ENCODE data around the gene EXT2.

EXT2 gene

DNA sequence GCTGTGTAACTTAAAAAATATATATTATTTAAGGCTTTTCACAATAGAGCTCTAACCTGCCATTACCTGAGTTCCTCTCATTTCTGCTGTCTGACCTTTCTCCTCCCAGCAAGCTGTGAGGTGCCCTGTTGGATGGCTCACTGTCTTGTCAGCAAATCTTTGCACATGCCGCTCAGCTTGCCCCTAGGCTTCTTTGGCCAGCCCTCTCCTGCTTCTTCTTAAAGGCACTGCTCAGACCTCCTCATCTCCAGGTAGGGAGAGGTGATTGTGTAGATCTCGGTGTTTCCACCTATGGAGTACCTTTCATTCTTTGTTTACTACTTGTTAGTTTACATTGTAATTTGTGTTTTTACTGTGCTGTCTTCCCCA is 96.5 kb downstream of the EXT2 start:
- H2AFZ ChIP-seq (ENCODE audit: low read length): no peak overlapping the region
- DNase-seq: no peak

DNA sequence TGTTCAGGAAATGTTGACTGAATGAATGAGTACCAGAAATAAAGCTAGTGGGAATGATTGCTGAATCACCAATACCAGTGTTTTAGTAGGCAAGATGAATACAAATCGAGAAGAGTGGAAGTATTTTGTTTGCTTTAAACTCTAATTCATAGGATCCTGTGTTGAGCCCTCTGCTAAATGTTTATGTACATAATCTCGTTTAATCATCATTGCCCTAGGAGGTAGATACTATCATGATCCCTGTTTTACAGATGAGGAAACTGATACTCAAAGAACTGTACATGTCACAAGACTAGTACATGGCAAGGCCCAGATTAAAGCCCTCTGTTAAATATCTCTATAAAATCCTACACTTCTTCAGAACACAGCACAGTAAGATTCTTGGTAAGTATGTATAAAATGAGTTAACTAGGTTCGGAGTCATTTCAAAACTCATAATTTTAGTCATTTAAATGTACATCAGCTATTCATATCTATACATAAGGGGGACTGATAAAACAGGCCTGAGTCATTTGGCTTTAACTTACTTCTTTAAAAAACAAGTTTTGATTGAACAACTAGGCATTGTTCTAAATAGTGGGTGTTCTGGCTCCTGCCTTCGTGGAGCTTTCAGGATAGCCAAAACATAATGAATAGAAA is 97.1 kb downstream of the EXT2 start:
- Histone ChIP-seq H3K36me3 (replicated peaks; ENCODE audit: insufficient read depth, low read length) (0 out of 2 replicates have a peak, but pooled peaks cover 5% of the 10 kb centered on the region), H3F3A (ENCODE audit: insufficient read depth, low read length) (no peaks in the 10 kb centered on the region), H2AFZ (ENCODE audit: low read length) (no peak overlapping the region), H3K9me3 (replicated peaks; ENCODE audit: insufficient read depth, low read length) (no peaks in the 10 kb centered on the region), H3K27ac (ENCODE audit: low read length) (no peak overlapping the region), H3K4me3 (ENCODE audit: low read length) (no peak overlapping the region), H3K4me2 (ENCODE audit: low read depth, low read length) (no peak overlapping the region), H3K27me3 (replicated peaks; ENCODE audit: insufficient read depth, low read length) (no peaks in the 10 kb centered on the region), H3K9me2 (replicated peaks; ENCODE audit: insufficient read depth, low read length) (no peaks in the 10 kb centered on the region), H3K9ac (ENCODE audit: low read length) (no peak overlapping the region), H3K79me2 (ENCODE audit: low read length) (no peaks in the 10 kb centered on the region), H4K20me1 (ENCODE audit: insufficient read depth, low read length) (no peaks in the 10 kb centered on the region), H3K4me1 (ENCODE audit: low read length) (no peaks in the 10 kb centered on the region)
- no peak for DNase-seq
- TF ChIP-seq EZH2phosphoT487 (IDR thresholded peaks at IDR 0.05; ENCODE audit: low read length) (no peak), EZH2 (optimal IDR thresholded peaks at IDR 0.05; ENCODE audit: low read depth, low read length) (no peak)
- TF ChIP-seq, protein P1, sequence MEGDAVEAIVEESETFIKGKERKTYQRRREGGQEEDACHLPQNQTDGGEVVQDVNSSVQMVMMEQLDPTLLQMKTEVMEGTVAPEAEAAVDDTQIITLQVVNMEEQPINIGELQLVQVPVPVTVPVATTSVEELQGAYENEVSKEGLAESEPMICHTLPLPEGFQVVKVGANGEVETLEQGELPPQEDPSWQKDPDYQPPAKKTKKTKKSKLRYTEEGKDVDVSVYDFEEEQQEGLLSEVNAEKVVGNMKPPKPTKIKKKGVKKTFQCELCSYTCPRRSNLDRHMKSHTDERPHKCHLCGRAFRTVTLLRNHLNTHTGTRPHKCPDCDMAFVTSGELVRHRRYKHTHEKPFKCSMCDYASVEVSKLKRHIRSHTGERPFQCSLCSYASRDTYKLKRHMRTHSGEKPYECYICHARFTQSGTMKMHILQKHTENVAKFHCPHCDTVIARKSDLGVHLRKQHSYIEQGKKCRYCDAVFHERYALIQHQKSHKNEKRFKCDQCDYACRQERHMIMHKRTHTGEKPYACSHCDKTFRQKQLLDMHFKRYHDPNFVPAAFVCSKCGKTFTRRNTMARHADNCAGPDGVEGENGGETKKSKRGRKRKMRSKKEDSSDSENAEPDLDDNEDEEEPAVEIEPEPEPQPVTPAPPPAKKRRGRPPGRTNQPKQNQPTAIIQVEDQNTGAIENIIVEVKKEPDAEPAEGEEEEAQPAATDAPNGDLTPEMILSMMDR (IDR thresholded peaks at IDR 0.05; ENCODE audit: low read length): no peak

More for the DNA sequence above, 96.5 kb downstream of the EXT2 start:
- Histone ChIP-seq H3K27me3 (replicated peaks; ENCODE audit: insufficient read depth, low read length) (no peaks in the 10 kb centered on the region), H3K27ac (ENCODE audit: low read length) (no peak overlapping the region), H3K9me2 (replicated peaks; ENCODE audit: insufficient read depth, low read length) (no peaks in the 10 kb centered on the region), H3K36me3 (replicated peaks; ENCODE audit: insufficient read depth, low read length) (0 out of 2 replicates have a peak, but pooled peaks cover 5% of the 10 kb centered on the region), H3F3A (ENCODE audit: insufficient read depth, low read length) (no peaks in the 10 kb centered on the region), H3K4me1 (ENCODE audit: low read length) (no peaks in the 10 kb centered on the region), H3K9me3 (replicated peaks; ENCODE audit: insufficient read depth, low read length) (no peaks in the 10 kb centered on the region), H3K9ac (ENCODE audit: low read length) (no peak overlapping the region), H4K20me1 (ENCODE audit: insufficient read depth, low read length) (no peaks in the 10 kb centered on the region), H3K79me2 (ENCODE audit: low read length) (no peaks in the 10 kb centered on the region), H3K4me3 (ENCODE audit: low read length) (no peak overlapping the region), H3K4me2 (ENCODE audit: low read depth, low read length) (no peak overlapping the region)
- no peak for TF ChIP-seq EZH2phosphoT487 (IDR thresholded peaks at IDR 0.05; ENCODE audit: low read length)

DNA sequence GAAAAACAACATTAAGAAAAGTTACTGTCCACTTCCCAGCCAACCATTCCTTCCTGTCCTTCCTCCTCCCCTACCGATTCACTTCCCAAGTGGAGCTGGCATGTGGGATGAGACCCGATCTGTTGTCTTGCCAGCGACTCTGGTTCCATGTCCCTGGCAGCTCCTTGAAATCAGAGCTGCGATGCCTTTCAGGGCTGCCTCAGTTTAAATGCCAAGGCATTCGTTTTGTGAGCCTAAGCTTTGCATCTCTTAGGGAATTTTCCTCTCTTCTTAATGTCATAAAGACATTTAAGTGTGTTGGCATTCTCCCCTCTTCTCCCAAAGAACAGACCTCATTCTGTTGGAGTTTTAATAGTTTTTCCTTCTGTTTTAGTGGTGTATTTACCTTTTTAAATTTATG is 98.4 kb downstream of the EXT2 start:
- DNase-seq: no peak
- TF ChIP-seq EZH2 (optimal IDR thresholded peaks at IDR 0.05; ENCODE audit: low read depth, low read length) (no peak), EZH2phosphoT487 (IDR thresholded peaks at IDR 0.05; ENCODE audit: low read length) (no peak)
- TF ChIP-seq, protein P1 (IDR thresholded peaks at IDR 0.05; ENCODE audit: low read length): no peak
- Histone ChIP-seq H3K27ac (ENCODE audit: low read length) (no peak overlapping the region), H3K4me3 (ENCODE audit: low read length) (no peak overlapping the region), H4K20me1 (ENCODE audit: insufficient read depth, low read length) (no peaks in the 10 kb centered on the region), H3K9me3 (replicated peaks; ENCODE audit: insufficient read depth, low read length) (no peaks in the 10 kb centered on the region), H3K79me2 (ENCODE audit: low read length) (no peaks in the 10 kb centered on the region), H2AFZ (ENCODE audit: low read length) (no peak overlapping the region), H3K9ac (ENCODE audit: low read length) (no peak overlapping the region), H3K9me2 (replicated peaks; ENCODE audit: insufficient read depth, low read length) (no peaks in the 10 kb centered on the region), H3K36me3 (replicated peaks; ENCODE audit: insufficient read depth, low read length) (0 out of 2 replicates have a peak, but pooled peaks cover under 1% of the 10 kb centered on the region), H3K4me2 (ENCODE audit: low read depth, low read length) (no peak overlapping the region), H3F3A (ENCODE audit: insufficient read depth, low read length) (no peaks in the 10 kb centered on the region), H3K4me1 (ENCODE audit: low read length) (no peaks in the 10 kb centered on the region), H3K27me3 (replicated peaks; ENCODE audit: insufficient read depth, low read length) (no peaks in the 10 kb centered on the region)

DNA sequence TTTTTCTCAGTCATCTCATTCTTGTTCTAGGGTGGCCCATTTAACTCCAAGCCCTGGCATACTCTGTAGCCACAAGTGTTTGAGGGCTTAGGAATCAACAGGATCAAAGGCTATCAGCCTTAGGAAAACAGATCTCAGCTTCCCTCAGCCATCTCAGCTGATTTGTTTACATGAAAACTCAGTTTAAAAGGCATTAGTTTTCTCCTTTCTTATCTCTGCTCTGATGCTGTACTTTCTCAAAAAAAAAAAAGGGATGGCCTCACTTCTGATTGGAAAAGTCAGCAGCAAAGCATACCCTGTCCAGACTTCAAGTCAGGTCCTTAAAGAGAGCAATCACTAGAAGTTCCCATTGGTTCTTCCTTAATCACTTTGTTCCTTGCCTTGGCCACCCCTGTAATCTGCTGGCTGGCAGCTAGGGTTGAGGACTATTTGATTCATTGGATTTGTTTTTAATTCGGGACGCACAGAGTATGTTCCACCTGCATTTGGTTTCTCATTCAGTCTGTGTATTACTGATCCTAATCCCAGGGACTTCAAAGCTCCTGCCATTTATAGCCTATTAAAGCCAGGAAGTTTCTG is 102.8 kb downstream of the EXT2 start:
- H4K20me1 ChIP-seq (ENCODE audit: insufficient read depth, low read length): no peaks in the 10 kb centered on the region
- no peaks in the 10 kb centered on the region for H3K9me3 ChIP-seq (replicated peaks; ENCODE audit: insufficient read depth, low read length)
- H3K4me2 ChIP-seq (ENCODE audit: low read depth, low read length): no peak overlapping the region
- H3K9ac ChIP-seq (ENCODE audit: low read length): no peak overlapping the region
- TF ChIP-seq, protein P1 (IDR thresholded peaks at IDR 0.05; ENCODE audit: low read length): no peak
- TF ChIP-seq EZH2 (optimal IDR thresholded peaks at IDR 0.05; ENCODE audit: low read depth, low read length): no peak
- TF ChIP-seq EZH2phosphoT487 (IDR thresholded peaks at IDR 0.05; ENCODE audit: low read length): no peak
- H3K79me2 ChIP-seq (ENCODE audit: low read length): no peaks in the 10 kb centered on the region
- H3K9me2 ChIP-seq (replicated peaks; ENCODE audit: insufficient read depth, low read length): no peaks in the 10 kb centered on the region
- no peak overlapping the region for H3K27ac ChIP-seq (ENCODE audit: low read length)
- H3K4me1 ChIP-seq (ENCODE audit: low read length): no peaks in the 10 kb centered on the region
- no peak overlapping the region for H3K4me3 ChIP-seq (ENCODE audit: low read length)
- H2AFZ ChIP-seq (ENCODE audit: low read length): no peak overlapping the region
- H3K27me3 ChIP-seq (replicated peaks; ENCODE audit: insufficient read depth, low read length): no peaks in the 10 kb centered on the region
- H3F3A ChIP-seq (ENCODE audit: insufficient read depth, low read length): no peaks in the 10 kb centered on the region
- DNase-seq: no peak
- H3K36me3 ChIP-seq (replicated peaks; ENCODE audit: insufficient read depth, low read length): no peaks in the 10 kb centered on the region

Data from MM.1S (cell line).